SU-DHL-6 (cell line): Measurements from ENCODE around the gene MAP2K1.

Experiments used
- EZH2phosphoT487 ChIP-seq: fragments of 200-600 bp; sonication (generic), shearing (Covaris generic); conservative IDR thresholded peaks from 2 replicates; pipeline ENCODE4 v1.6.1; 2018; ENCODE audit warnings: mild to moderate bottlenecking, antibody characterized with exemption, low read length, moderate library complexity, mixed read lengths
- TF ChIP-seq, protein P1 (sequence below): fragments of 200-600 bp; sonication (generic); IDR thresholded peaks from one replicate; pipeline ENCODE4 v1.5.1; 2017; ENCODE audit warnings: antibody characterized with exemption, mild to moderate bottlenecking, low read length, moderate library complexity; ENCODE audit not compliant: insufficient read depth, poor library complexity, severe bottlenecking

DNA sequence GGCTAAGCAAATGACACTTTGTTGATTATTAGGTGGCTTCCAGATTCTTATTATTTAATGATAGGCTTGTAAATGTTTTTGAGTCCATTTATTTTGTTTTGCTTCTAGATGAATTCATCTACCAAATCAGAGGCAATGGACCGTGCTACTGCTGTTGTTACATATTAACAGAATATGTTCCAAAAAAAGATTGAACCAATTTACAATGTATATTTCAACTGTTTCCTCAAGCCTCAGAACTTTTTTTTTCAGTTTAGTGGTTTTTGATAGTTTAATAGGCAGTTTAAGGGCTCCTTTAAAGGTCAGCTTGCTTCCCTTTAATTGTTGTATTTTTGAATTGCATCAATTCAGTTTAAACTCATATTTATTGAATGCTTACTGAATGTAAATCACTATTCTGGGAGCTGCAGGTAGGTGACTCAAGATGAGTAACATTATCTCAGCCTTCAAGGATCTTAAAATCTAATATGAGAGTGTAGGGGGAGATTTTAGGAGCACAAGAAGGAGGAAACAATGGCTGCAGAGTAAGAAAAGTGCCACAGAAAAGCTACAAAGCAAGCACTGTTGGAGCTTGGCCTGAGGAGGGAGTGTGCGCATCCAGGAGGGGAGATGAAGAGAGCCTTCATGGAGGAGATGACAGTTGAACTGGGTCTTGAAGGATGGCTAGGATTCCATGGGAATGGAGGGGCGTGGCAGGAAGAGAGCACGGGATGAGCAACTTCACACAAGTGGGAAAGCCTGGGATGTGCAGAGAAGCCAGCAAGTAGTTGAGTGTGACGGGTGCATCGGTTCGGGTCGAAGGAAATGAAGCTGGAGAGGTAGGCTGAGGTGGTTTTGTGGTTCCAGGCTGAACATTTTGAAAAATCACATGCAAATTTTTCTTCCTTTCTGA, 14.7 kb downstream of the MAP2K1 start:
- TF ChIP-seq, protein P1, sequence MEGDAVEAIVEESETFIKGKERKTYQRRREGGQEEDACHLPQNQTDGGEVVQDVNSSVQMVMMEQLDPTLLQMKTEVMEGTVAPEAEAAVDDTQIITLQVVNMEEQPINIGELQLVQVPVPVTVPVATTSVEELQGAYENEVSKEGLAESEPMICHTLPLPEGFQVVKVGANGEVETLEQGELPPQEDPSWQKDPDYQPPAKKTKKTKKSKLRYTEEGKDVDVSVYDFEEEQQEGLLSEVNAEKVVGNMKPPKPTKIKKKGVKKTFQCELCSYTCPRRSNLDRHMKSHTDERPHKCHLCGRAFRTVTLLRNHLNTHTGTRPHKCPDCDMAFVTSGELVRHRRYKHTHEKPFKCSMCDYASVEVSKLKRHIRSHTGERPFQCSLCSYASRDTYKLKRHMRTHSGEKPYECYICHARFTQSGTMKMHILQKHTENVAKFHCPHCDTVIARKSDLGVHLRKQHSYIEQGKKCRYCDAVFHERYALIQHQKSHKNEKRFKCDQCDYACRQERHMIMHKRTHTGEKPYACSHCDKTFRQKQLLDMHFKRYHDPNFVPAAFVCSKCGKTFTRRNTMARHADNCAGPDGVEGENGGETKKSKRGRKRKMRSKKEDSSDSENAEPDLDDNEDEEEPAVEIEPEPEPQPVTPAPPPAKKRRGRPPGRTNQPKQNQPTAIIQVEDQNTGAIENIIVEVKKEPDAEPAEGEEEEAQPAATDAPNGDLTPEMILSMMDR: no peak
- no peak for TF ChIP-seq EZH2phosphoT487
